ENCODE results near the gene ZFR. TPM values are rescaled to one million over a fixed set of nuclear protein-coding genes. Genes with fewer than 3 reads are reported as not detected.

Gene ZFR
- polyA plus RNA-seq, 1 donor (not counting 4 experiments of a cell fraction or from before 2014, with no cell fraction given) = 58.7 TPM

DNA sequence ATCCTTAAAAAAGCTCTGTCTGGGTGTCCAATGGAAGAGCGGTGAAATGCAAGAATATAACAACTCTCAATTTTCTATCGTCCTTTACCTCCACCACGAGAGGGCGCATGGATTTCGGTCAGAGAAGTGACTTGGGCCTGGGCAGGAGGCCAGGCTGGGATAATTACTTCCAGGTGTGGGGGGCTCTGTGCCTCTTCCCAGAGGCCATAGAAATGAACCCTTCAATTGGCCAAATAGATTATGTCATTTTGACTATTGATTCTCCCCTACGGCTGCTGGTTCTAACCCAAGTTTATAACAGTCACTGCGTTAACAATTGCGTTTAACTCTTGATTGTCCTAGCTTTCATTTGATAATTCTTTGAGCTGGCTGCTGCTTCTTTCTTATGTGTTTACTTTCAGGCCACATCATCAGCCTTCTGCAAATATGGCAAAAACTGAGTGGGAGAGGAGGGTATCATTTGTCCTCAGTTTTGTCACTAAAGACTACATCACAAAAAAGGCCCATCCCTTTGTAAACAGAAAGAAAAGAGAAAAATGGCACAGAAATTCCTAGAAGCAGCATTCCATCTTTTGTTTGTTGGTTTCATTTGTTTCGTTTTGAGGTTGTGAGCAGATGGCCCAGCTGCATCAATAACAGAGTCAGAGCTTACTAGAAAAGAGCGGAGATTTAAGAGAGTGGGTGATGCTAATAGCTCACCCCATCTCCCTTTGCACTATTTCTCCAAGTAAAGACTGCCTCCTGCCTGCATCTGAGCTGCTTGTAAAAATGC, 45.4 kb upstream of the ZFR start:
- Histone ChIP-seq H2AFZ (ENCODE audit: control insufficient read depth, low read length) (no peak overlapping the region), H3K9me3 (ENCODE audit: control insufficient read depth, low read depth, low read length) (no peaks in the 10 kb centered on the region), H3K4me2 (ENCODE audit: control insufficient read depth, extremely low read depth, insufficient read depth, low read depth, low read length) (no peak overlapping the region), H3K36me3 (ENCODE audit: control insufficient read depth in 2 of 2, extremely low read depth in 1 of 2, insufficient read depth in 2 of 2, low read length in 2 of 2) (no peaks in the 10 kb centered on the region), H3K79me2 (ENCODE audit: control insufficient read depth, insufficient read depth, low read length) (no peaks in the 10 kb centered on the region), H3K9ac (ENCODE audit: control insufficient read depth, extremely low read depth, insufficient read depth, low read length) (no peak overlapping the region), H3K4me3 (ENCODE audit: control insufficient read depth in 2 of 3, extremely low read depth in 1 of 3, insufficient read depth in 2 of 3, low read depth in 1 of 3, low read length in 3 of 3) (no peak overlapping the region), H3K27me3 (ENCODE audit: control insufficient read depth, extremely low read depth, insufficient read depth, low read length) (no peaks in the 10 kb centered on the region), H3K4me1 (ENCODE audit: control insufficient read depth, extremely low read depth, insufficient read depth, low read length) (no peaks in the 10 kb centered on the region), H3K9me1 (ENCODE audit: control insufficient read depth, extremely low read depth, insufficient read depth, low read length) (no peaks in the 10 kb centered on the region), H3K27ac (ENCODE audit: control insufficient read depth, insufficient read depth, low read length) (no peak overlapping the region), H4K20me1 (ENCODE audit: control insufficient read depth, extremely low read depth, insufficient read depth, low read length) (no peaks in the 10 kb centered on the region)
- DNase-seq (ENCODE audit: low read depth, low spot score) = no peak
- TF ChIP-seq, protein P1, sequence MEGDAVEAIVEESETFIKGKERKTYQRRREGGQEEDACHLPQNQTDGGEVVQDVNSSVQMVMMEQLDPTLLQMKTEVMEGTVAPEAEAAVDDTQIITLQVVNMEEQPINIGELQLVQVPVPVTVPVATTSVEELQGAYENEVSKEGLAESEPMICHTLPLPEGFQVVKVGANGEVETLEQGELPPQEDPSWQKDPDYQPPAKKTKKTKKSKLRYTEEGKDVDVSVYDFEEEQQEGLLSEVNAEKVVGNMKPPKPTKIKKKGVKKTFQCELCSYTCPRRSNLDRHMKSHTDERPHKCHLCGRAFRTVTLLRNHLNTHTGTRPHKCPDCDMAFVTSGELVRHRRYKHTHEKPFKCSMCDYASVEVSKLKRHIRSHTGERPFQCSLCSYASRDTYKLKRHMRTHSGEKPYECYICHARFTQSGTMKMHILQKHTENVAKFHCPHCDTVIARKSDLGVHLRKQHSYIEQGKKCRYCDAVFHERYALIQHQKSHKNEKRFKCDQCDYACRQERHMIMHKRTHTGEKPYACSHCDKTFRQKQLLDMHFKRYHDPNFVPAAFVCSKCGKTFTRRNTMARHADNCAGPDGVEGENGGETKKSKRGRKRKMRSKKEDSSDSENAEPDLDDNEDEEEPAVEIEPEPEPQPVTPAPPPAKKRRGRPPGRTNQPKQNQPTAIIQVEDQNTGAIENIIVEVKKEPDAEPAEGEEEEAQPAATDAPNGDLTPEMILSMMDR (optimal IDR thresholded peaks at IDR 0.05 in 1 of 3, IDR thresholded peaks at IDR 0.05 in 1 of 3, conservative IDR thresholded peaks at IDR 0.05 in 1 of 3; ENCODE audit: extremely low read depth in 1 of 3, insufficient read depth in 2 of 3, low read length in 3 of 3) = peak; percentile 67 to 78 (median 76)
- TF ChIP-seq EZH2 (IDR thresholded peaks at IDR 0.05; ENCODE audit: low read length) = no peak
- dilution Hi-C loops (cut with MboI; ENCODE audit: extremely low pct_ligation_motif_present, low sequenced_read_pairs) = no loop called here
- FAIRE-seq = peak; percentile 61

DNA sequence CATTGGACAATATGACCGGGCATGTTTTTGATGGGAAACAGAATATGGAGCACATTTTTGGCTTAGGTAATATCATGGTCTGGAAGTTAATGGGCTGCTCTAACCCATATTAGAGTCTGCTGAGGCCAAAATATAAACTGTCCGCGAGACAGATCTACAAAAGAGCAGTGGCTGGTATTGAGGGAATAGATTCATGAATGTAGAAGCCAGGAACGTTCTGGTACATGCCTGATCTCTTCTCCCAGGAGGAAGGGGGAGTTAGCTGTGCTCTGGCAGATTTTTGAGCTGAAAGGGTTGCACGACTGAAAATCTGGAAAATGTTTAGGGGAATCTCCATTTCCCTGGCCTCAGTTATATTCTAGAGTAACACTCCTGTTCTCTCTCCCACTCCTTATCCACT, 42.9 kb upstream of the ZFR start:
- Histone ChIP-seq H3K9ac (ENCODE audit: control insufficient read depth, extremely low read depth, insufficient read depth, low read length) (no peak overlapping the region), H3K27ac (ENCODE audit: control insufficient read depth, insufficient read depth, low read length) (no peak overlapping the region), H3K4me1 (ENCODE audit: control insufficient read depth, extremely low read depth, insufficient read depth, low read length) (no peaks in the 10 kb centered on the region), H3K79me2 (ENCODE audit: control insufficient read depth, insufficient read depth, low read length) (no peaks in the 10 kb centered on the region), H3K4me2 (ENCODE audit: control insufficient read depth, extremely low read depth, insufficient read depth, low read depth, low read length) (no peak overlapping the region), H3K4me3 (ENCODE audit: control insufficient read depth in 2 of 3, extremely low read depth in 1 of 3, insufficient read depth in 2 of 3, low read depth in 1 of 3, low read length in 3 of 3) (no peak overlapping the region), H3K9me1 (ENCODE audit: control insufficient read depth, extremely low read depth, insufficient read depth, low read length) (no peaks in the 10 kb centered on the region), H4K20me1 (ENCODE audit: control insufficient read depth, extremely low read depth, insufficient read depth, low read length) (no peaks in the 10 kb centered on the region), H3K36me3 (ENCODE audit: control insufficient read depth in 2 of 2, extremely low read depth in 1 of 2, insufficient read depth in 2 of 2, low read length in 2 of 2) (no peaks in the 10 kb centered on the region), H3K27me3 (ENCODE audit: control insufficient read depth, extremely low read depth, insufficient read depth, low read length) (no peaks in the 10 kb centered on the region), H2AFZ (ENCODE audit: control insufficient read depth, low read length) (no peak overlapping the region), H3K9me3 (ENCODE audit: control insufficient read depth, low read depth, low read length) (no peaks in the 10 kb centered on the region)
- no peak for FAIRE-seq
- no peak for DNase-seq (ENCODE audit: low read depth, low spot score)
- TF ChIP-seq, protein P1 (optimal IDR thresholded peaks at IDR 0.05 in 1 of 3, IDR thresholded peaks at IDR 0.05 in 1 of 3, conservative IDR thresholded peaks at IDR 0.05 in 1 of 3; ENCODE audit: extremely low read depth in 1 of 3, insufficient read depth in 2 of 3, low read length in 3 of 3) = no peak
- no peak for TF ChIP-seq EZH2 (IDR thresholded peaks at IDR 0.05; ENCODE audit: low read length)
- dilution Hi-C loops (cut with MboI; ENCODE audit: extremely low pct_ligation_motif_present, low sequenced_read_pairs) = no loop called here

Measured in keratinocyte (primary cell).